HG03025 (cell line): ENCODE results near the gene RAMP3.
"Not testable (repeated sequence)": the region's sequence is repeated elsewhere in the genome, so short reads cannot be mapped to it uniquely, and the experiment has no call there.

Experiments used
- ATAC-seq: cut with Tn5 transposase; IDR thresholded peaks from one replicate; pipeline ENCODE4 v1.9.1; 2021; ENCODE audit warnings: mild to moderate bottlenecking, moderate library complexity; ENCODE audit not compliant: unreplicated experiment, low FRiP score

RAMP3 gene

DNA sequence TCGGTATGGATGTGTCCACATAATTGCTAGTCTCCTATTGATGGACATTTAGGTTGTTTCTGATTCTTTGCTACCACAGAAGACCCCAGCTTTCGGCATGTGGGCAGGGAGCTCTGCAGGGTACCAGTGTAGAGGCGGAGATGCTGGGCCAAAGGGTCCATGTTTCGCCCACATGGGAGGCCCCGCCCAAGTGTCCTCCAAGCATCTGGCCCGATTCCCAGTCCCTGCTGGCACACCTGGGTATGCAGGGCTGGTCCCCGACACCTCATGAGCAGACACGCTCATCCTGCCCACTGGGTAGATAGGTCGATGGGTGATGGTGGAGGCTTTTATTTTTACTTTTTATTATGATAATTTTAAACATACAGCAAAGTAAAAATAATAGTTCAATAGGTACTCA lies 26.7 kb upstream of the RAMP3 start:
- no peak for ATAC-seq

GRCh38 chr7:45131891-45132290 lies 25.7 kb upstream of the RAMP3 start:
- ATAC-seq, result no peak

- no peak for ATAC-seq
These were observed 24.8 kb upstream of the RAMP3 start for GRCh38 chr7:45132708-45133320.

DNA sequence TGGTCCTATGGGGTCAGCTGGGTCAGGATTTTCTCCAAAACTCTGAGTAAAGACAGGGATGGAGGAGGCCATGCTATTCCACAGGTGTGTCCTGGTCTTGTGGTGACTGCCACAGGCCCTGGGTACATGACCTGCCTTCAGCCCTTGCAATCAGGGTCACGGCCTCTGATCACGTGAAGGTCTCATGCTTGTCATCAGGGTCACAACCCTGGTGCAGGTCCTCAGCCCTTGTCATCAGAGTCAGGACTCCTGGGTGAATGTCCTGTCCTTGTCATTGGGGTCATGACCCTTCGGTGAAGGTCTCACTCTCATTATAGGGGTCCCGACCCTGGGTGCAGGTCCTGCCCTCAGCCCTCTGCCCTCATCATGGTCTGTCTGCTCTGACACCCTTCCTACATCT lies 24.2 kb upstream of the RAMP3 start:
- no peak for ATAC-seq

DNA sequence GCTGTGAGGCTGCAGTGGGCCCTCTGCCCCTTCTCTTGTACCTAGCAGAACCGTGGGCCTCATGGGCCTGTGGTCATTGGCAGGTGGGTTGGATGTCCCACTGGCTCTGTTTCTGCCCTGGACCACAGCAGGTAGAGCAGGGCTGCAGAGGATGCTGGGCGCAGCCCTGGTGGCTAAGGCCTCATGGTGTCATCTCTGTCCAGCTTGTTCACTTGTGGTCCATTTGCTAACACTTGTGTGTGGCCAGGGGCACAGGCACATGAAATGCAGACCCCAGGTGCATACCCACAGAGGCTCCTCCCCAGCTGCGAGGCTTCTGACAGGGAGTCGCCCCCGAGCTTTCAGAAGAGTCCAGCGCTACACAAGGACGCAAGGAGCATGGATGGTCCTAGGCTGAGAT lies 23.7 kb upstream of the RAMP3 start:
- ATAC-seq, result no peak

DNA sequence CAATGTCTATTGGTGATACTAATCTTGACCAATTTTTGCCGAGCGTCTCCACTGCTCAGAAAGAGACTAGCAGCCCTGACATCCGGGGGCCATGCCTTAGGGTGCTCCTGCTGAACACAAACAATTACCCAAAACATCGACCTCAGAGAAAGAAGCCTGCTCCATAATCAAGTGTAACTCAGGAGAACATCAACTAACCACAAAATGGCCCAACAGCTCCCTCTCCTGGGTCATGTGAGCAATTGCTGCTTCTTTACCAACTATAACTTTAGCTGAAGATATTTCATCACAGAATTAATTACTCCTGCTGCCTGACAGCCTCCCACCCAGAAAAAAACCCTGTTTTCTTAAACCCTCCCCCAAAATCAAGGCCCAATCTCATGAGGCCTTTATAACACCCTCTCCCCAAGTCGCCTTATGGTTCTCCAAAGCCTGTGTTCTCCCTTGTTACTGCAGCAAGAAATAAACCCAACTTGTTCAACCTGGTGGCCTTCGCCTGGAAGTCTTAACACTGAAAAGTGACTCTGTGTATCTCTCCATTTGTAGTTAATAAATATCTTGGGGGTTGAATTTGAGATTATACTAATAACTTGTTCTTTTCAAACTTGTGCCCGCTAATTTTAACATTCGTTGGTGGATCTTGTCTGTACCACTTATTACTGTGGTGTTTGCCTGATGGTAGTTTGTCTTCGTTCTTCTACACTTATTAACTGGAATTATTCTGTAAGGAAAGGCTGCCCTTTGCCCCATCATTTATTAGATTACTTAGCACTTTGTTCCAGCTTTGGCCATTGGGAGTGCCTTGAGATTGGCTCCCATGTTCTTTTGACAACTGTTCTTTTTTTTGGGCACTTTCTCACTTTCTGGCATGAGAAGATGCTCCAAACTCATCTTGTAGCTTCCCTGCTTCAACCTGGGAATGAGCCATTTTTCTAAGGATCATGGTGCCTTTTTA lies 21.2 kb upstream of the RAMP3 start:
- no peak for ATAC-seq

DNA sequence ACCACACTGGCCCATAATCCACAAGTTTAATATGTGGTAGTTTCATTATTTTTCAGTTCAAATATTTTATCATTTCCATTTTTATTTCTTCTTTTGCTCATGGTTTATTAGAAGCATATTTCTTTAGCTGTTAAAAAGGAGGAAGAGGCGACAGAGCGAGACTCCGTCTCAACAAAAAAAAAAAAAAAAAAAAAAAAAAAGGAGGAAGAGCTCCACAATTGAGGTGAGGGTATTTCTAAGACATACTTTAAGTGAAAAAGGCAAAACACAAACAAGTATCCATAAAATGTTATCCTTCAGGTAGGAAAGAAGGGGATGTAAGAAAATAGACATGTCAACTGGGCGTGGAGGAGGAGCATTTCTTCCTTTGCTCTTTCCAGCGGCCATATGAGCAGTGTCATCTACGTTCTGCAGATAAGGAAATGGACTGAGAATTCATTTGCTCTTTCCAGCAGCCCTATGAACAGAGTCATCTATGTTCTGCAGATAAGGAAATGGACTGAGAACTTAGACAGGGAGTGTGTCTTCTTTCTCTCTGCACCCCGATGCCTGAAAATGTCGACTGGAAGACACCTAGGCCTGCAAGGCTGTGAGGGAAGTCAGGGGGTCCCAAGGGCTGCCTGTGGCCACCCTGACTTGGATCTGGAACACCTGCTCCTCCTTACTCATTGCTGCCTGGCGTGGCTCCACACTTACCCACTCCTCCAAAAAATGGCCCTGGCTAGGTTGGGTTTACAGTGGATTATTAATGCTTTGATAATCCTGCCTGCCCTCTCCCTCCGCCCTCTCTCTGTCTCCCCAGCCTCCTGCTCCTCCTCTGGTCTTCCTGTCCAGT lies 18.9 kb upstream of the RAMP3 start:
- no peak for ATAC-seq

DNA sequence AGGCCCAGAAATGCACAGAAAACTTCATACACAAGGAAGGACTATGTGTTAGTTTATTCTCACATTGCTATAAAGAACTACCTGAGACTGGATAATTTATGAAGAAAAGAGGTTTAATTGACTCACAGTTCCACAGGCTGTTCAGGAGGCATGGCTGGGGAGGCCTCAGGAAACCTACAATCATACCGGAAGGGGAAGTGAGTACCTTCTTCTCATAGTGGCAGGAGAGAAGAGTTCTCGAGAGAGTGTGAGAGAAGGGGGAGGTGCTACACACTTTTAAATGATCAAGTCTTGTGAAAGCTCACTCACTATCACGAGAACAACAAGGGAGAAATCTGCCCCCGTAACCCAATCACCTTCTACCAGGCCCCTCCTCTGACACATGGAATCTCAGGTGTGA lies 16.8 kb upstream of the RAMP3 start:
- ATAC-seq, result no peak

GRCh38 chr7:45143616-45144015 lies 14.0 kb upstream of the RAMP3 start:
- ATAC-seq, result no peak

DNA sequence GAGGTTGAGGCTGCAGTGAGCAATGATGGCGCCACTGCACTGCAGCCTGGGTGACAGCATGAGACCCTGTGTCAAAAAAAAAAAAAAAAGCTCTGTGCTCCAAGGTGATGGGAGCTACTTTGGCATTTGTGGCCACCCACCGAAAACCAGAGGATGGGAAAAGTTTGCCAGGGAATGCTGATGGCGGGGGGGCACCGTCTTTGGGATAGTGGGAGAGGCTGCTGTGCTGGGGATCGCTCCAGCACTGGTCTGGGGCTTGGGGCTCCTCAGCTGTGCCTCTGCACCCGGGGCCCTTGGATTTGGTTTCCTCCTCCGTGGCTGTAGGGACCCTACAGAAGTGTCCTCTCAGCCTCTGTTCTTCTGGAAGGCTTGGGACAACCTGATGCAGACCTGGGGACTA lies 11.7 kb upstream of the RAMP3 start:
- ATAC-seq, result no peak

DNA sequence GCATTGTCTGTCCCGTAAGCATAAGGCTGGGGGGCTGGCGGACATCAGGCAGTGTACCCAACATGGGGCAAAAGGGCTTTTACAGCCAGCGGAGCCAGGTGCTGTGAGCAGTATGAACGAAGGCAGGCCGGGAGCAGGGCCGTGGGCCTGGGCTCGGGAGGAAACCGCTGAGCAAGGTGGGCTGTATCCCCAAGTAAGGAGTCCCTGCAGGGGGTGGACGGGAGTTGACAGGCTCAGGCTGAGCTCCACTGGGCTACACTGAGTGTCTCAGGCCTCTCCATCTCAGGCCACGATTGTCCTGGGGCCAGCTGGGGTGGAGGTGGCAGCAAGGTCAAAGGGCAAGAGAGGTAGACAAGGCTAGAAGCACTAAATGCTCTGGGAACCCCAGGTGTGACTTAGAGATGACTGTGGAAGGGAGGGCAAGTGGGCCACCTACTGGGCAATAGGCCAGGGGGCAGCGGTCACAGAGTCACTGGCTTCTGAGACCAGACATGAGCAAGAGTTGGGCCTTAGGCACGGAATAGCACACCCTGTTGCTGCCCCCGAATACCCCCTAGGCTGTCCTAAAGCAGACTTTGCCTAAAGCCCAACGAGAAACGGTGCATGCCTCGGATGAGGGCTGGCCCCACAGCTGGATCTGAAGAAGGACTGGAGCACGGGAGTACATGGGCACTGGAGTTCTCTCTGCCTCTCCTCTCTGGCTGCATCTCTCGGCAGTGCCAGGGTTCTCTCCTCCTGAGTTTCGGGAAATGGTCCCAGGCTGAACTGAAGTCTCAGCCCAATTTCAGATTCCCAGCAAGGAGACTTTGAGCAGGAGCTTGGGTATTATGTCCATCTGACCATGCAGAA lies 10.8 kb upstream of the RAMP3 start:
- ATAC-seq, result no peak

GRCh38 chr7:45147858-45148652 lies 9.5 kb upstream of the RAMP3 start:
- ATAC-seq, result no peak

- ATAC-seq, result no peak
These were observed 9.0 kb upstream of the RAMP3 start for GRCh38 chr7:45148653-45148973.

- ATAC-seq, result no peak
These were observed 8.0 kb upstream of the RAMP3 start for GRCh38 chr7:45149606-45150005.

- no peak for ATAC-seq
These were observed 7.4 kb upstream of the RAMP3 start for GRCh38 chr7:45150199-45150598.

DNA sequence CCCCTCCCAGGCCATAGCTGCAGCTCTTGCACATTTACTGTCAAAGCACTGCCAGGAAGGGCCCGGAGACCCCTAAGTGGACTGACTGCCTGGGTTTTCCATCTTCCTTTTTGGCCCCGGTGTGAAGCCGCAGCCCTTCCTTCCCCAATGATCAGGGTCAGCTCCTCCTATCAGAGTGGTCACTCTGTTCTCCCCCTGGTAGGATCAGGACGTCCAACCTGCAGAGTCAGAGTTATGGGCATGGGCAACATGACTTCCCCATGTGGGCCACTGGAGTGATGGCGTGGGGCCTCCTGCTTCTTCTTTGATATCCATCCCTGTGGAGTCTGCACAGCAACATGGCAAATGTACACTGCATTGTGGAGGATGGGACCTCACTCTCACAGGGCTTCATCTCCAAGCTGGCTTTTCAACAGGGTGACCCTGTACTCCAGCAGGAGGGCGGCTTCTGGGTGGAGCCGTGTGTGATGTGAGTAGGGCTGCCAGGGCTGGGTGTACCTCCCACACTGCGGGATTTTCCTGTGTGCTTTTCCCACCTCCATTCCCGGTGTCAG lies 6.4 kb upstream of the RAMP3 start:
- ATAC-seq, result no peak

GRCh38 chr7:45151967-45152366 lies 5.6 kb upstream of the RAMP3 start:
- no peak for ATAC-seq

- no peak for ATAC-seq
These were observed 4.4 kb upstream of the RAMP3 start for GRCh38 chr7:45153233-45153632.

- ATAC-seq, result not testable (repeated sequence)
These were observed 3.7 kb upstream of the RAMP3 start for GRCh38 chr7:45153861-45154260.
